Smooth muscle cell (in vitro differentiated cells): ENCODE measurements around the gene LCMT1. TPM values are rescaled to one million over a fixed set of nuclear protein-coding genes. Genes with fewer than 3 reads are reported as not detected.

ENCODE experiments used
- DNase-seq: peaks from one replicate; lab custom pipeline; 2025; ENCODE audit not compliant: unreplicated experiment; lab: John Stamatoyannopoulos, UW
- H2AFZ ChIP-seq: fragments of 200-600 bp; sonication (generic); 2 replicates; pipeline ENCODE4 v1.6.0; 2016; ENCODE audit warnings: antibody characterized with exemption, low read depth, mild to moderate bottlenecking
- H3F3A ChIP-seq: fragments of 200-600 bp; sonication (generic); 2 replicates; pipeline ENCODE4 v1.6.0; 2017; ENCODE audit warnings: antibody characterized with exemption, low read depth
- H3K27ac ChIP-seq: fragments of 200-600 bp; sonication (generic); 2 replicates; pipeline ENCODE4 v1.5.1; 2016; ENCODE audit warnings: low read depth, mild to moderate bottlenecking
- H3K27me3 ChIP-seq: fragments of 200-600 bp; sonication (generic); 2 replicates; pipeline ENCODE4 v1.6.1; 2016; ENCODE audit warnings: low read depth, mild to moderate bottlenecking
- H3K36me3 ChIP-seq: fragments of 200-600 bp; sonication (generic); 2 replicates; pipeline ENCODE4 v1.5.1; 2016; ENCODE audit warnings: low read depth
- H3K4me1 ChIP-seq: fragments of 200-600 bp; sonication (generic); 2 replicates; pipeline ENCODE4 v1.5.1; 2016; ENCODE audit warnings: low read depth
- H3K4me2 ChIP-seq: fragments of 200-600 bp; sonication (generic); 2 replicates; pipeline ENCODE4 v1.6.0; 2016; ENCODE audit warnings: mild to moderate bottlenecking
- H3K4me3 ChIP-seq: fragments of 200-600 bp; sonication (generic); 2 replicates; pipeline ENCODE4 v1.5.1; 2016; ENCODE audit warnings: mild to moderate bottlenecking
- H3K79me2 ChIP-seq: fragments of 200-600 bp; sonication (generic); 2 replicates; pipeline ENCODE4 v1.6.0; 2016; ENCODE audit warnings: low read depth, mild to moderate bottlenecking
- H3K9ac ChIP-seq: fragments of 200-600 bp; sonication (generic); 2 replicates; pipeline ENCODE4 v1.6.0; 2016; ENCODE audit warnings: low read depth
- H3K9me3 ChIP-seq: fragments of 200-600 bp; sonication (generic); replicated peaks from 2 replicates; pipeline ENCODE4 v1.5.1; 2016; ENCODE audit warnings: low read depth
- H4K20me1 ChIP-seq: fragments of 200-600 bp; sonication (generic); 2 replicates; pipeline ENCODE4 v1.6.0; 2016; ENCODE audit warnings: low read depth
- WGBS: methylation state at CpG from one replicate; pipeline ENCODE4 v1.1.7; 2016; ENCODE audit warnings: low lambda C conversion rate; 5-methylcytosine and 5-hydroxymethylcytosine counted together
- polyA plus RNA-seq: library from polyadenylated mRNA; unstranded; fragments of >200 nt; fragmentation: Nextera tagmentation; extraction: Ambion mirVana; gene quantifications from 2 replicates; pipeline ENCODE4 v1.2.1, GENCODE V29; 2016
- total RNA-seq: library from RNA; depleted of rRNA; stranded (reverse); fragments of >200 nt; gene quantifications from 2 replicates; pipeline ENCODE4 v1.2.3, GENCODE V29; 2014
- TF ChIP-seq, protein P1 (sequence below): fragments of 200-600 bp; sonication (generic); IDR thresholded peaks from 2 replicates; pipeline ENCODE4 v1.5.1; 2017; ENCODE audit warnings: borderline replicate concordance, mild to moderate bottlenecking, antibody characterized with exemption; ENCODE audit not compliant: insufficient read depth, poor library complexity, severe bottlenecking

The LCMT1 gene
- total and polyA plus RNA-seq, 2 experiments from 2014 or later = 52.5 to 57.6 TPM

DNA sequence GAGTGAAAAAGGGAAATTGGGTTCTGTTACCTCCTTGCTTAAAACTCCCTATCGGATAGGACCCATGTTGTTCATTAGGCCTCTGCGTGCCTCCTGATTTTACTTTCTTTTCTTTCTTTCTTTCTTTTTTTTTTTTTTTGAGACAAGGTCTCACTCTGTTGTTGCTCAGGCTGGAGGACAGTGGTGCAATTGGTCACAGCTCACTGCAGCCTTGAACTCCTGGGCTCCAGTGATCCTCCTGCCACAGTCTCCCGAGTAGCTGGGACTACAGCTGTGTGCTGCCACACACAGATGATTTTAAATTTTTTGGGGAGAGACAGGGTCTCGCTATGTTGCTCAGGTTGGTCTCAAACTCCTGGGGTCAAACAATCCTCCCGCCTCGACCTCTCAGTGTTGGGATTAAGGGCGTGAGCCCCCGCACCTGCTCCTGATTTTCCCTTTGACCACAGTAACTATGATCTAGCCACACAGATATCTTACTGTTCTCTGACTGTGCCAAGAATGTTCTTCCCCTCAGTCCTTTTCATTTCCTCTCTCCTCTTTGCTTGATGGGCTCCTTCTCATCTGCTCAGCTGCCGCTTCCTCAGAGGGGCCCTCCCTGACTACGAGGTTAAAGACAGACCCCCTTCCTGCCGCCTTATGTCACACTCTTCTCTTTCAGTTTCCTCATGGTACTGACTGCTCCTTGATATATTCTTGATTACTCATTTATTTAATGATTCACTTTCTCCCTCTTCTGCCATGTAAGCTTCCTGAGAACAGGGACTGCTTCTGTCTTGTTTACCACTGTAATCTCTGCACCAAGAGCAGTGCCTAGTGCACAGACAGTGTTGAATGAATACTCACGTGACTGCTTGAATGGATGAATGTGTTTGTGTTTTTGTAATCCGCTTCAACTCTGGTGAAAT is 44.3 kb downstream of the LCMT1 start:
- H3K4me3 ChIP-seq = no peak overlapping the region
- no peaks in the 10 kb centered on the region for H3K27me3 ChIP-seq
- H3F3A ChIP-seq = no peaks in the 10 kb centered on the region
- no peaks in the 10 kb centered on the region for H3K9me3 ChIP-seq
- H2AFZ ChIP-seq = no peak overlapping the region
- no peaks in the 10 kb centered on the region for H4K20me1 ChIP-seq
- 97% methylated on average over 13 of the region's 13 CpGs for WGBS
- H3K9ac ChIP-seq = no peak overlapping the region
- TF ChIP-seq, protein P1, sequence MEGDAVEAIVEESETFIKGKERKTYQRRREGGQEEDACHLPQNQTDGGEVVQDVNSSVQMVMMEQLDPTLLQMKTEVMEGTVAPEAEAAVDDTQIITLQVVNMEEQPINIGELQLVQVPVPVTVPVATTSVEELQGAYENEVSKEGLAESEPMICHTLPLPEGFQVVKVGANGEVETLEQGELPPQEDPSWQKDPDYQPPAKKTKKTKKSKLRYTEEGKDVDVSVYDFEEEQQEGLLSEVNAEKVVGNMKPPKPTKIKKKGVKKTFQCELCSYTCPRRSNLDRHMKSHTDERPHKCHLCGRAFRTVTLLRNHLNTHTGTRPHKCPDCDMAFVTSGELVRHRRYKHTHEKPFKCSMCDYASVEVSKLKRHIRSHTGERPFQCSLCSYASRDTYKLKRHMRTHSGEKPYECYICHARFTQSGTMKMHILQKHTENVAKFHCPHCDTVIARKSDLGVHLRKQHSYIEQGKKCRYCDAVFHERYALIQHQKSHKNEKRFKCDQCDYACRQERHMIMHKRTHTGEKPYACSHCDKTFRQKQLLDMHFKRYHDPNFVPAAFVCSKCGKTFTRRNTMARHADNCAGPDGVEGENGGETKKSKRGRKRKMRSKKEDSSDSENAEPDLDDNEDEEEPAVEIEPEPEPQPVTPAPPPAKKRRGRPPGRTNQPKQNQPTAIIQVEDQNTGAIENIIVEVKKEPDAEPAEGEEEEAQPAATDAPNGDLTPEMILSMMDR = no peak
- H3K27ac ChIP-seq = no peak overlapping the region
- H3K36me3 ChIP-seq = peaks cover 1% of the 10 kb centered on the region
- H3K4me1 ChIP-seq = no peaks in the 10 kb centered on the region
- H3K79me2 ChIP-seq = no peaks in the 10 kb centered on the region
- H3K4me2 ChIP-seq = no peak overlapping the region
- DNase-seq = no peak

DNA sequence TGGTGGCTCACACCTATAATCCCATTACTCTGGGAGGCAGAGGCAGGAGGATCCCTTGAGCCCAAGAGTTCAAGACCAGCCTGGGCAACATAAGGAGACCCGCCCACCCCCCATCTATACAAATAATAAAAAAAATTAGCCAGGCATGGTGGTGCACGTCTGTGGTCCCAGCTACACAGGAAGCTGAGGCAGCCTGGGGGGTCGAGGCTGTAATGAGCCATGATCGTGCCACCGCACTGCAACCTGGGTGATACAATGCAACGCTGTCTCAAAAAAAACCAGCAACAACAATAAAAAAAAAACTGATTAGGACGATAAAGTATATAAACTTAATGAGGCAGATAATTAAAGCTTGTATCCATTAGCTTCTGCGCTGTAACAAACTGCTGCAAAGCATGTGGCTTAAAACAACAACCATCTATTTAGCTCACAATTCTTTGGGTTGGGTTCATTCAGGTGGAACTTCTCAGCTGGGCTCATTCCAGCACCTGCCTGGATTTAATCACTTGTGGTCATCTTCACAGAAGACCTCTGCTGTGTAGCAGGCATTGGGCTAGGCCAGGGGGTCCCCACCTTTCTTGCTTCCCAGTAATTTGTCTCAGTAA is 45.8 kb downstream of the LCMT1 start:
- H3K27me3 ChIP-seq = no peaks in the 10 kb centered on the region
- TF ChIP-seq, protein P1 = no peak
- H2AFZ ChIP-seq = no peak overlapping the region
- H3F3A ChIP-seq = no peaks in the 10 kb centered on the region
- no peak overlapping the region for H3K9ac ChIP-seq
- no peaks in the 10 kb centered on the region for H3K4me1 ChIP-seq
- WGBS = 96% methylated on average over 8 of the region's 8 CpGs
- no peaks in the 10 kb centered on the region for H3K9me3 ChIP-seq
- no peak for DNase-seq
- no peak overlapping the region for H3K27ac ChIP-seq
- no peak overlapping the region for H3K4me2 ChIP-seq
- peaks cover 8% of the 10 kb centered on the region for H3K36me3 ChIP-seq
- no peaks in the 10 kb centered on the region for H3K79me2 ChIP-seq
- H4K20me1 ChIP-seq = no peaks in the 10 kb centered on the region
- no peak overlapping the region for H3K4me3 ChIP-seq

DNA sequence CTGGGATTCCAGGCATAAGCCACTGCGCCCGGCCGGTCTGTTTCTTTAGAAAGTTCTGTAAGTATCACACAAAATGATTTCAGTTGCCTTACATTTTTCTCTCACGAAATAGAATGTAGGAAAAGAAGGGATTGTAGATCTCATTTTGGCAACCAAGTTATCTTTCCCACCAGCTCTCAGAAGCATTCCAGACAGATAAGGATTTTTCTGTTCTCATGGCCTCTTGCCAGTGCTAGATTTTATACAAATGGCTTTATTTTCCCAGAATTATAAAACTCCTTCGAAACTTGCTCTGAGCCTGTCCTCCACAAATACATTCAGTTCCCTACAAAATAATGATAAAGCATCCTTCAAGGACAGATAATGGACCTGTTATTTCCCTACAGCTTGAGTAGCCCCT is 46.9 kb downstream of the LCMT1 start:
- Histone ChIP-seq H3K9me3 (no peaks in the 10 kb centered on the region), H4K20me1 (no peaks in the 10 kb centered on the region)

More for the DNA sequence above, 46.9 kb downstream of the LCMT1 start:
- no peak for DNase-seq
- no peak overlapping the region for H3K27ac ChIP-seq
- no peak overlapping the region for H2AFZ ChIP-seq
- no peaks in the 10 kb centered on the region for H3F3A ChIP-seq
- H3K4me2 ChIP-seq = no peak overlapping the region
- H3K4me1 ChIP-seq = no peaks in the 10 kb centered on the region
- WGBS = 97% methylated on average over 5 of the region's 5 CpGs
- no peaks in the 10 kb centered on the region for H3K27me3 ChIP-seq
- H3K9ac ChIP-seq = no peak overlapping the region
- no peaks in the 10 kb centered on the region for H3K79me2 ChIP-seq
- peaks cover 8% of the 10 kb centered on the region for H3K36me3 ChIP-seq
- no peak overlapping the region for H3K4me3 ChIP-seq
- TF ChIP-seq, protein P1 = no peak
